ENCODE measurements around the gene MRPL21.
"Not testable (repeated sequence)": the region's sequence is repeated elsewhere in the genome, so short reads cannot be mapped to it uniquely, and the experiment has no call there.

The MRPL21 gene

DNA sequence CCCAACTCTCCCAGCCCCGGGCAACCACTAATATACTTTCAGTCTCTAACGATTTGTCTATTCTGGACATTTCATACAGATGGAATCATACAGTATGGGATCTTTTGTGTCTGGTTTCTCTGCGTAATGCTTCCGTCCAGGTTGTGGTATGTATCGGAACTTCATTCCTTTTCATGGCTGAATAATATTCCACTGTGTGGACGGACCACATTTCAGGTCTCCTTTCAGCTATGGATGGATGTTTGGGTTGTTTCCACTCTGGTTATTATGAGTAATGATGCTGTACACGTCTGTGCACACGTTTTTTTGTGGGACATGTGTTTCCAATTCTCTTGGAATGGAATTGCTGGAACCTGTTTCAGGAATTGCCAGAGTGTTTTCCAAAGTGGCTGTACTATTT is 44.5 kb downstream of the MRPL21 start:
- no peaks in the 10 kb centered on the region for H3K79me2 ChIP-seq (ENCODE audit: insufficient read depth, low read length)
- H4K20me1 ChIP-seq (ENCODE audit: insufficient read depth, low read length), result no peaks in the 10 kb centered on the region
- H3K4me2 ChIP-seq (ENCODE audit: low read length), result no peak overlapping the region
- H3K27me3 ChIP-seq (ENCODE audit: insufficient read depth, low read length), result peaks cover 5% of the 10 kb centered on the region; the same call in 1 of the 2 replicates
- H3K4me1 ChIP-seq (ENCODE audit: insufficient read depth, low read length, severe bottlenecking), result no peaks in the 10 kb centered on the region
- H3K36me3 ChIP-seq (ENCODE audit: insufficient read depth, low read length), result no peaks in the 10 kb centered on the region
- H3K9me3 ChIP-seq (ENCODE audit: low read length), result peaks cover 5% of the 10 kb centered on the region
- no peak overlapping the region for H3K27ac ChIP-seq (ENCODE audit: low read depth, low read length, poor library complexity, severe bottlenecking)
- H3K9ac ChIP-seq (ENCODE audit: low read length), result no peak overlapping the region
- H3K9me2 ChIP-seq (ENCODE audit: low read depth, low read length), result no peaks in the 10 kb centered on the region
- H2AFZ ChIP-seq (ENCODE audit: low read length), result no peak overlapping the region
- TF ChIP-seq EZH2 (IDR thresholded peaks at IDR 0.05; ENCODE audit: borderline replicate concordance, low read length), result no peak
- TF ChIP-seq, protein P1, sequence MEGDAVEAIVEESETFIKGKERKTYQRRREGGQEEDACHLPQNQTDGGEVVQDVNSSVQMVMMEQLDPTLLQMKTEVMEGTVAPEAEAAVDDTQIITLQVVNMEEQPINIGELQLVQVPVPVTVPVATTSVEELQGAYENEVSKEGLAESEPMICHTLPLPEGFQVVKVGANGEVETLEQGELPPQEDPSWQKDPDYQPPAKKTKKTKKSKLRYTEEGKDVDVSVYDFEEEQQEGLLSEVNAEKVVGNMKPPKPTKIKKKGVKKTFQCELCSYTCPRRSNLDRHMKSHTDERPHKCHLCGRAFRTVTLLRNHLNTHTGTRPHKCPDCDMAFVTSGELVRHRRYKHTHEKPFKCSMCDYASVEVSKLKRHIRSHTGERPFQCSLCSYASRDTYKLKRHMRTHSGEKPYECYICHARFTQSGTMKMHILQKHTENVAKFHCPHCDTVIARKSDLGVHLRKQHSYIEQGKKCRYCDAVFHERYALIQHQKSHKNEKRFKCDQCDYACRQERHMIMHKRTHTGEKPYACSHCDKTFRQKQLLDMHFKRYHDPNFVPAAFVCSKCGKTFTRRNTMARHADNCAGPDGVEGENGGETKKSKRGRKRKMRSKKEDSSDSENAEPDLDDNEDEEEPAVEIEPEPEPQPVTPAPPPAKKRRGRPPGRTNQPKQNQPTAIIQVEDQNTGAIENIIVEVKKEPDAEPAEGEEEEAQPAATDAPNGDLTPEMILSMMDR (IDR thresholded peaks at IDR 0.05; ENCODE audit: low read length), result no peak
- H3K4me3 ChIP-seq (ENCODE audit: low read depth, low read length, poor library complexity, severe bottlenecking), result no peak overlapping the region
- no peaks in the 10 kb centered on the region for H3F3A ChIP-seq (ENCODE audit: insufficient read depth, low read length)

DNA sequence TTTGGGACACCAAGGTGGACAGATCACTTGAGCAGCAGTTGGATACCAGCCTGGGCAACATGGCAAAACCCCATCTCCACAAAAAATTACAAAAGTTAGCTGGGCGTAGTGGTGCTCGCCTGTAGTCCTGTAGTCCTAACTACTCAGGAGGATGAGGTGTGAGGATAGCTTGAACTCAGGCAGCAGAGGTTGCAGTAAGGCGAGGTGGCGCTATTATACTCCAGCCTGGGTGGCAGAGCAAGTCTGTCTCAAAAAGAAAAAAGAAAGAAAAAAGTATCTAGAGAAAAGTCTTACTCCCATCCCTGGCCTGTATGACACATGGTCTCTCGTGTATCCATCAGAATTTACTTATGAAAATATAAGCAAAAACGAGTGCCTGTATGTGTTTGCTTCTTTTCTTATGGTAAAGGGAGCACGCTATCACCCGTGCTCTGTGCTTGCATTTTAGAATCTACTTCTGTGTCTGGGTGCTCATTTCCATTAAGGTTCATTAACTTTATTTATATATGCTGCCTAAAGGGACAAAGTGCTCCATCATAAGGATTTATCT is 46.5 kb downstream of the MRPL21 start:
- Histone ChIP-seq H2AFZ (ENCODE audit: low read length) (no peak overlapping the region), H3K79me2 (ENCODE audit: insufficient read depth, low read length) (no peaks in the 10 kb centered on the region), H3F3A (ENCODE audit: insufficient read depth, low read length) (no peaks in the 10 kb centered on the region), H3K4me3 (ENCODE audit: low read depth, low read length, poor library complexity, severe bottlenecking) (no peak overlapping the region), H3K4me1 (ENCODE audit: insufficient read depth, low read length, severe bottlenecking) (no peaks in the 10 kb centered on the region), H3K27ac (ENCODE audit: low read depth, low read length, poor library complexity, severe bottlenecking) (no peak overlapping the region), H3K4me2 (ENCODE audit: low read length) (no peak overlapping the region), H3K9me3 (ENCODE audit: low read length) (no peaks in the 10 kb centered on the region), H3K36me3 (ENCODE audit: insufficient read depth, low read length) (no peaks in the 10 kb centered on the region), H3K9ac (ENCODE audit: low read length) (no peak overlapping the region), H4K20me1 (ENCODE audit: insufficient read depth, low read length) (no peaks in the 10 kb centered on the region), H3K9me2 (ENCODE audit: low read depth, low read length) (no peaks in the 10 kb centered on the region), H3K27me3 (ENCODE audit: insufficient read depth, low read length) (no peaks in the 10 kb centered on the region)
- TF ChIP-seq, protein P1 (IDR thresholded peaks at IDR 0.05; ENCODE audit: low read length), result peak; percentile 7; the same call in 1 of the 2 replicates
- TF ChIP-seq EZH2 (IDR thresholded peaks at IDR 0.05; ENCODE audit: borderline replicate concordance, low read length), result no peak

DNA sequence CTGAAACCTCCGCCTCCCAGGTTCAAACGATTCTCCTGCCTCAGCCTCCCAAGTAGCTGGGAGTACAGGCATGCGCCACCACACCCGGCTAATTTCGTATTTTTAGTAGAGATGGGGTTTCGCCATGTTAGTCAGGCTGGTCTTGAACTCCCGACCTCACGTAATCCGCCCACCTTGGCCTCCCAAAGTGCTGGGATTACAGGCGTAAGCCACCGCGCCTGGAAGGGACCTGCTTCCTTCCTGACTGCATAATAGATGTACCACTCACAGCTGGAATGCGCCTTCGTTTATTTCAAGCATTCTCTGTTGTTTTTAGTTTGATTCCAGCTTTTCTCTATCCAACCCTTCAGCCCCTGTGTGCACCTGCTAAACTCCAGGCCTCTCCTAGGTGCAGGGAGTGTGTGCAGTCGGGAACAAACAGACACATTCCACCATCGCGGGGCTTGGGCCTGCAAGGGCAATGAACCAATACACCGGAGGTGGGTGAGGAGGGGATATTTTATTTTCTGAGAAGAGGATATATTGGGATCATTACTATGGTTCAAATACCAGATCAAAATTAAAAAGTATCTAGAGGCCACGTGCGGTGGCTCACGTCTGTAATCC is 47.1 kb downstream of the MRPL21 start:
- not testable (repeated sequence) for H4K20me1 ChIP-seq (ENCODE audit: insufficient read depth, low read length); H3K27me3 ChIP-seq (ENCODE audit: insufficient read depth, low read length); H3F3A ChIP-seq (ENCODE audit: insufficient read depth, low read length); H2AFZ ChIP-seq (ENCODE audit: low read length); H3K9me3 ChIP-seq (ENCODE audit: low read length); H3K4me2 ChIP-seq (ENCODE audit: low read length); H3K4me3 ChIP-seq (ENCODE audit: low read depth, low read length, poor library complexity, severe bottlenecking); H3K79me2 ChIP-seq (ENCODE audit: insufficient read depth, low read length); H3K27ac ChIP-seq (ENCODE audit: low read depth, low read length, poor library complexity, severe bottlenecking); H3K9ac ChIP-seq (ENCODE audit: low read length); H3K9me2 ChIP-seq (ENCODE audit: low read depth, low read length); H3K36me3 ChIP-seq (ENCODE audit: insufficient read depth, low read length); H3K4me1 ChIP-seq (ENCODE audit: insufficient read depth, low read length, severe bottlenecking)
